GM18858 (cell line): ENCODE results near the gene CCDC159.
A peak's percentile ranks its signal among the peaks of the same experiment; 100 is the strongest.
"Not testable (repeated sequence)": the region's sequence is repeated elsewhere in the genome, so short reads cannot be mapped to it uniquely, and the experiment has no call there.

Experiments
- ATAC-seq: cut with Tn5 transposase; IDR thresholded peaks from one replicate; pipeline ENCODE4 v1.9.1; 2021; ENCODE audit not compliant: unreplicated experiment

CCDC159 gene, protein sequence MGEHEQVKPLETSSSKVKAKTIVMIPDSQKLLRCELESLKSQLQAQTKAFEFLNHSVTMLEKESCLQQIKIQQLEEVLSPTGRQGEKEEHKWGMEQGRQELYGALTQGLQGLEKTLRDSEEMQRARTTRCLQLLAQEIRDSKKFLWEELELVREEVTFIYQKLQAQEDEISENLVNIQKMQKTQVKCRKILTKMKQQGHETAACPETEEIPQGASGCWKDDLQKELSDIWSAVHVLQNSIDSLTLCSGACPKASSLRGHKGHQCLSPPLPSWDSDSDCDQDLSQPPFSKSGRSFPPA

DNA sequence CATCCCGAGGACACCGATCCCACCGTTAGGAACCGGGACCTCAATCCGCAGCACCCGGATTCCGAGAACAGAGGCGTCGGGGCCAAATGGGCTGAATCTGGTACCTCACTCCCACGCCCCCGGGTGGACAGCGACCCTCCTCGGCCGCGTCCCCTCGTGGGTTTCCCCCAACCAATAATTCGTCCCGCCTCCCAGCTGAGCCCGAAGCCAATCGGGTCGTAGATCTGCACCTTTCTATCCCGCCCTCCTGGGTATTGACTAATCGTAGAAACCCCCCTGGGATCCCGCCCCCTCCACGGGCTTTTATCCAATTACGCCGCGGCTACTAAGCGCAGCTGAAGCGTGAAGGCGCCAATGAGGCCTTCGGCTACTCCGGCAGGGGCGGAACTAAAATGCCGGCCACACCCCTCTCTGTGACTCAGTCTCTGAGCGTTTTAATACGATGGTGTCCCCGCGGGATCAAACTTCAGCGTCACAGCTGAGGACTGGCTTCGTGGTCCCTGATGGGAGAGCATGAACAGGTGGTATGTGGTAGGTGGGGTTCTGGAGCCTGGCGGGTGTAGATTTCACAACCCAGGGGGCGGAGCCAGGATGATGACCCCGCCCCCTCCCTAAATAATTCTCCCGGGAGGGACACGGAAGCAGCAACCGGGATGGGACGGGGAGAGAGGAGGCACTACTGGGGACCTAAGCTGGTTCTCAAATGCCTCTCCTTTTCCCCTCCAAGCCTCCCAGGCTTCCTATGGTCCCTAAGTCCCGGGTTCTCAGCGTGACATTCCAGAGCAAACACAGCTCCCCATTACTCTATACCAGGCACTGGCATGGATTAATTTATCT, at the start of gene CCDC159, which contains the start of gene TMEM205:
Gene CCDC159 (plus strand): TSS at position 416 of the 837 bp plus-strand sequence. CDS start 88 bp downstream, at position 504.
Gene TMEM205 (minus strand): TSS at position 165 of the 837 bp plus-strand sequence. CDS start 649 bp downstream, outside the sequence.
- ATAC-seq, result peak; percentile 76

DNA sequence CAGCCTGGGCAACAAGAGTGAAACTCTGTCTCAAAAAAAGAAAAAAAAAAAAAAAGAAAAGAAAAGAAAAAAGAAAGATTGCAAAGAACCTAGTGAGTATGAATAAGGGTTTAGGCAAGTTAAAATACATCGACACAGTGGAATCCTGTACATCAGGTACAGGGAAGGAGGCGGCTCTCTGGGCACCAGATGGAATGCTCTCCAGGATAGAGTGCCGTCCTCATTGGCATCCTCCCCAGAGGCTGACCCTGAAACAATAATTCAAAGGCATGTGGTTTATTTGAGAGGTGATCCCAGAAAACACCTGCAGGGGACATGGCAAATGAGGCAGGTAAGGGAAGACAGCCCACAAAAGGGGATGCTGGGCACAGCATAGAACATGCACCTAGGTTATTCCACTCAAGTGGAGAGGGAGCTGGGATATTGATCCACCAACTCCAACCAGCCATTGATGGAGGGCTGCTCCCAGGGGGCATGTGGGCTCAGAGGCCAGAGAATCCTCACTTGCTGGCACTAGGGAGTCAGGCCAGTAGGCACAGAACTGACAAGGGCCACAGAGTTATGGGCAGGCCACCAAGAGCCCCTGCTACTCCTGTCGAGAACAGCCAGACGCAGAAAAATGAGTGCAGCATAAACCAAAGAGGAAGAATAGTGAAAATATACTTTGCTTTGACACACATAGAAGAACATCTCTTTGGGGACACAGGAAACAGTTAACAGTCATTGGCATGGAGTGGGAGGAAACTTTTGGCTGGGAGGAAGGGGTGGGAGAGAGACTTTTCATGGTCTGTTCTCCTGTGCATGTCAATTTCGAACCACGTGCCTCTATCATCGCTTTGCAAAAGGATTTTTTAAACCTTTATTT, 46.1 kb upstream of the CCDC159 start:
- ATAC-seq, result no peak

DNA sequence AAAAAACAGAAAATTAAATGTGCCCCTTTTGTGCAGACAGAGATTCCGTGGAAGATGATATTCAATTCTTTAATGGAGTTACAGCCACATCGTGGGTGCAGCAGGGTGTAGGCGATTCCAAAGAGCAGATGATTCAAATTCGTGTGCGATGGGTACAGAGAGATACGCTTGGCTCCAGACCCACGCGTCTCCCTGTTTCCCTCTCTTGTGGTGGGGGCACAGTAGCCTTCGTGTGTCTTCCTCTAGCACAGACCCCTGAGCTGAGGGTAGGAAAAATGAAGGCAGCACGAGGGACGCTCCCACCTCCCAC, 45.6 kb upstream of the CCDC159 start:
- ATAC-seq, result no peak

DNA sequence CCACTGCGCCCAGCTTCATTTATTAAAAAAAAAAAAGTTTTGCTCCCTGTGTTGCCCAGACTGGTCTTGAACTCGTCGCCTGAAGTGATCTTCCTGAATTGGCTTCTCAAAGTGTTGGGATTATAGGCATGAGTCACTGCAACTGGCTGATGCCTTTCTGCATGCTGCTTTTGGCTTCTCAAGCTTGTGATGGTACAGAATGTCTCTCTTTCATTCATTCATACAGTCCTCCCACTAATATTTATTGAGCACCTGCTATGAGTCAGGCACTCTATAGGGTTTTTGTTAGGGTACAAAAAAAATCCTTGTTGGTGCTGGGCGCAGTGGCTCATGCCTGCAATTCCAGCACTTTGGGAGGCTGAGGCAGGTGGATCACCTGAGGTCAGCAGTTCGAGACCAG, 41.4 kb upstream of the CCDC159 start:
- ATAC-seq, result no peak

DNA sequence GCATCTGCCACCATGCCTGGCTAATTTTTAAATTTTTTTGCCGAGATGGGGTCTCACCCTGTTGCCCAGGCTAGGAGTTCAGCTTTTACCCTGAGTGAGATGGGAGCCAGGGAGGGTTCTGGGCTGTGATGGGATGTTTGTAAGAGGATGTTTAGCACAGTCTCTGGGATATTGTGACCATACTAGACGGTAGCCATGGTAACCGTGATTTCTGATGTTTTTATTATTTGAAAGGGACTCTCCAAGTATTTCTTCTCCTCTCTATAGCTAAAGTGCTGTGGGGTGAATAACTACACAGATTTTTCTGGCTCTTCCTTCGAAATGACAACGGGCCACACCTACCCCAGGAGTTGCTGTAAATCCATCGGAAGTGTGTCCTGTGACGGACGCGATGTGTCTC, 40.0 kb upstream of the CCDC159 start:
- ATAC-seq, result no peak

DNA sequence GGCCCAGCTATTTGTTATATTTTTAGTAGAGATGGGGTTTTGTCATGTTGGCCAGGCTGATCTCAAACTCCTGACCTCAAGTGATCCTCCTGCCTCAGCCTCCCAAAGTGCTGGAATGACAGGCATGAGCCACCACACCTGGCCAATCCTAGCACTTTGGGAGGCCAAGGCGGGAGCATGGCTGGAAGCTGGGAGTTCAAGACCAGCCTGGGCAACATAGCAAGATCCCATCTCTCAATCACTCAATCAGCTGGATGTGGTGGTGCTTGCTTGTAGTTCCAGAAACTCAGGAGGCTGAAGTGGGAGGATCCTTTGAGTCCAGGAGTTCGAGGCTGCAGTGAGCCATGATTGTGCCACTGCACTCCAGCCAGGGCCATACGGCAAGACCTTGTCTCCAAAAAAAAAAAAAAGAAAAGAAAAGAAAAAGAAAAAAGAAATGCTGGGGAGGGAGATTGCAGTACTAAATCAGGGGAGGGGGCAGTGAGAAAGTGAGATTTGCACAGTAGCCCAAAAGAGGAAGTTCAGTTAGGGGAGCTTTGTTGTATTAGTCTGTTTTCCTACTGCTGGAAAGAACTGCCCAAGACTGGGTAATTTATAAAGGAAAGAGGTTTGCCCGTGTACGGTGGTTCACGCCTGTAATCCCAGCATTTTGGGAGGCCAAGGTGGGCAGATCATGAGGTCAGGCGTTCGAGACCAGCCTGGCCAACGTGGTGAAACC, 25.9 kb upstream of the CCDC159 start:
- not testable (repeated sequence) for ATAC-seq

DNA sequence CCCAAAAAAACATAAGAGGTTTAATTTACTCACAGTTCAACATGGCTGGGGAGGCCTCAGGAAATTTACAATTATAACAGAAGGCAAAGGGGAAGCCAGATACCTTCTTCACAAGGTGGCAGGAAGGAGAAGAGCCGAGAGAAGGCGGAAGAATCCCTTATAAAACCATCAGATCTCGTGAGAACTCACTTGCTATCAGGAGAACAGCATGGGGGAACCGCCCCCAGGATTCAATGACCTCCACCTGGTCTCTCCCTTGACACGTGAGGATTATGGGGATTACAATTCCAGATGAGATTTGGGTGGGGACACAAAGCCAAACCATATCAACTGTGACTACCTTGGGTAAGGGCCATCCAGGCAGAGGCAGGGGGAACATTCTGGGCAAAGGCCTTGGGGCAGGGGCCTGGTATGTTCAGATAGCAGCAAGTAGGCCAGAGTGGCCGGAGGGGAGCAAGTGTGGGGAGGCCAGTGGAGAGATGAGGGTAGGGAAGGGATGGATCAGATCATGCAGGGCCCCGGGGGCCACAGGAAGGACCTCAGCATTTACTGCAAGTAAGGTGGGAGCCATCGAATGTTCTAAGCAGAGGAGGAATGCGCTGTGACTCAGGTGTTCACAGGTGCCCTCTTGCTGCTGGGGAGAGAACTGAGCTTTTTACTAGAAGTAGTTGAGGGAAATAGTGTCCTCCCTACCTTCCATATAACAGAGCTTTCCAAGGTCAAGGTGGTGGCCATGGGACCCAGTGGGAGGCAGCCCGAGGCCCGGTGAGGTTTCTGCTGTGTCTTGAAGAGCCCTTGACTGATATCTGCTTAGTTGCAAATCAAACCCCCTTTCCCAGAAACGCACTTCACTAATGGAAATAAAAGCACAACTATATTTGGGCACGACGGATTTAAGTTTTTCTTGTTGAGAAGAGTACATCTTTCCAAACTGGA, 24.9 kb upstream of the CCDC159 start:
- no peak for ATAC-seq

DNA sequence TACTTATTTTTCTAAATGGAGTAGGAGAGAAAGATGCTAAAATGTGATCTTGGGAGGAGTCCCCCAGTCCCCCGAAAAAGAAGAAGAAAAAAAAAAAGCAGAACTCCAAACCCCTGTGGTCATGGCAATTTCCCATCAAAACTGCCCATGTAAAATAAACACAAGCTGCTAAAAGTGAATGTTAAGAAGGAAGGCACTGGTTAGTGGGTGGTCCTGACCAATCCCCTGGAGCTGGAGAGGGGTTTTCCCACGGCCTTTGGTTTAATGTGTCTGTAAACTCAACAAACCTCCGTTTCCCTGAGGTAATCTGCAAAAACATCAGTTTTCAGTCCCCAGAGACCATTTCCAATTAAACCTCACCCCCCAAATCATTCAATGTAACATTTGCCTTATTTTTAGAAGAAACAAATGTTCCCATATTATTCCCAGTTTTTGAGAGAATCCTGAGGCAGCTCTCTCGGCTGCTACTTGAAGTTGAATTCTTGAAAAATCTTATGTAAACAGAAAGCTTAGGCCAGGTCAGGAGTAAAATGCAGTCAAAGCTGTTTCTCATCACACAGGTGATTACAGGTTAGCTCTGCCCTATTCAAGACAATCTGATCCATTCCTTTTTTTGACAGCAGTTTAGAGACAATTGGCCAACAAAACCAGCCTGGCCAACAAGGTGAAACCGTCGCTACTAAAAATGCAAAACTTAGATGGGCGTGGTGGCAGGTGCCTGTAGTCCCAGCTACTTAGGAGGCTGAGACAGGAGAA, 23.9 kb upstream of the CCDC159 start:
- ATAC-seq, result no peak

DNA sequence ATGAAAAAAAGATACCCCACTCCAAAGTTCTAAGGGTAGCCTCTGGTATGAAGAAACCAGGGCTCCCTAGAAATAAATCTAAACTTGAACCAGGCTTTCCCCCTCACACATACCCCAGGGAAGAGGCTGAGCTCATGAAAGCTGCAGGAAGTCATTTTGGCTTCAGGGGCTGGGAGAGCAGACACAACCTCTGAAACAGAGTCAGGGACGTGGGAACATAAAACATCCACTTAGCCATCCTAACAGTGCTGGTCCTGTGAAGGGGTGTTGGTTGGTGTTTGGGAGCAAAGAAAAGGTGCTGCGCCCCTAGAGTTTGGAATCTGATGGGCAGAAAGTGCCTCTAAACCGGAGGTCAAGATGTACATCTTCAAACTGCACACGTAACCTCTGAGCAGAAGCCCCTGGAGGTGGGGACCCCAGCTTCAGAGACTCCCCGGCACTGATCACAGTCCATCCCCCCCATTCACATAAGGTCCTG, 22.7 kb upstream of the CCDC159 start:
- ATAC-seq, result no peak

DNA sequence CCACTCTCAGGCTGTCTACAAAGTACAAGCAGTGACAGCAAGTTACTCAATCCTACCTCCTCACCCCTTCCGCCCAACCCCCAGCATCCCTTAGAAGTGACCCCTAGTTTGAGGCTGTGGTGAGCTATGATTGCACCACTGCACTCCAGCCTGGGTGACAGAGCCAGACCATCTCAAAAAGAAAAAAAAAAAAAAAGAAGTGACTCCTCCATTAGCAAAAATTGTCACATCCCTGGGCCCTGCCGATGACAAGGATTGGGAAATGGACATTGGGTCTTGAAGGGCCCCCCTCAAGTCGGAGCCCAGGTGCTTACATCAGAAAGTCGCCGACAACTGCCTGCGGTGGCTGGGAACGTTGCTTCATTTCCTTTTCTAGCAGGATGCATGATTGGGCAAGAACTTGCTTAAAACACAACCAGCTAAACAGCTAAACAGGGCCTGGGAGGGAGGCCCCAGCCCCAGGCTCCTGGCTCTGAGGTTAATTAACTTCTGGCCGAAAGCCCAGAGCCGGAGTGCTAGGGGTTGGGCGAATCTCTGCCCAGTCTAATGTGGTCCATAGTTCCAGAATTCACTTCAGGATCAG, 22.1 kb upstream of the CCDC159 start:
- no peak for ATAC-seq

DNA sequence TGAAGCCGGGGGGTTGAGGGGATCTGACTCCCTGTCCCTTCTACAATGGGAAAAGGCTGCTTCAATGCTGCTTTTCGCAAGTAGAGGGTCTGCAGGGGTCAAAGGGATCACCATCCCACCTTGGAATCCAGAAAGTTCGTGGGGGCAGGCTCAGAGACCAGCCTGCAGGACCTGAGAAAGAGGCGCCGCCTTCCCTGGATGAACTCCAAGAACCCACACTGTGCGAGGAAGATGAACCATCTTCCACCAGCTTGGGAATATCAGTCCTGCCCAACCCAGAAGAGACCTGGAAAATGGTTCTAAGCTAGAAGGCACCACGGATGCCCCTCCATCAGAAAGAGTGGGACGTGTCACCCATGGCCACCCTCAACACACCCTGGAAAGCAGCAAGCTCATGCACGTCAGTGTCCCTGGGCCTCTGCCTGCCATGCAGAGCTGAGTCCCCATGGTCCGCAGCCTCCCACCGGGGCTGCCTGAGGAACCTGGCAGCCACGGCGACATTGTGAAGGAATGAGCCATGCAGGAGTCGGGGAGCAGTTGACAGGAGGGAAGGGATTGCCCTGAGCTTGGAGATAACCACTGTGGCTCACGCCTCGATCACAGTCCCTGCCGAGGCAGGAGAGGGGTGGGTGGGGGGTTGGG, 21.4 kb upstream of the CCDC159 start:
- ATAC-seq, result no peak

DNA sequence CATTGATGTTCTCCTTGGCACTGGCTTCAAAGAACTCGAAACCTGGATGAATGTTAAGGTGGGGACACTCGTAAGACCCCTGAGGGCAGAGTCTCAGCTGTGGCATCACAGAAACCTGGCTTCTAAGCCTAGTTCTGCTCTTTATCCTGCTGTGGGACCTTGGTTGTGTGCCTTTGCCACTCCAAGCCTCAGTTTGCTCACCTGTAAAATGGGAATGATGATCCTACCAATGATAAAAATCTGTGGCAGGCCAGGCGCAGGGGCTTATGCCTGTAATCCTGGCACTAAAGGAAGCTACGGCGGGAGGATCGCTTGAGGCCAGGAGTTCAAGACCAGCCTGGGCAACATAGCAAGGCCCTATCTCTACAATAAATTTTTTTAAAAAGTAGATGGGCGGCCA, 20.8 kb upstream of the CCDC159 start:
- ATAC-seq, result no peak

DNA sequence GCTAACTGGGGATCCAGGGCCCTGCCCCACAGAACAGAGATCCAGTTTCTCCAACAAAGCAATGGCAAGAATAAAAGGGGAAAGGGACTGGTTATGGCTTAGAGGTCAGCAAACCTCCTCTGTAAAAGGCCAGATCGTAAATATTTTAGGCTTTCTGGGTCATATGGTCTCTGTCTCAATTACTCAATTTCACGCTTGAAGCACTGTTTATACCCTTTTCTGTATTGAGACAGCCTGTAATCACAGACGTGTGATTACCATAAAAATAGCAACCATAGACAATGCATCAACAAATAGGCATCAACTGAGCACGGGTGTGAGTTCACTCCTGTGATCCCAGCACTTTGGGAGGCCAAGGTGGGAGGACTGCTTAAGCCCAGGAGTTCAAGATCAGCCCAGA, 16.2 kb upstream of the CCDC159 start:
- ATAC-seq, result no peak

DNA sequence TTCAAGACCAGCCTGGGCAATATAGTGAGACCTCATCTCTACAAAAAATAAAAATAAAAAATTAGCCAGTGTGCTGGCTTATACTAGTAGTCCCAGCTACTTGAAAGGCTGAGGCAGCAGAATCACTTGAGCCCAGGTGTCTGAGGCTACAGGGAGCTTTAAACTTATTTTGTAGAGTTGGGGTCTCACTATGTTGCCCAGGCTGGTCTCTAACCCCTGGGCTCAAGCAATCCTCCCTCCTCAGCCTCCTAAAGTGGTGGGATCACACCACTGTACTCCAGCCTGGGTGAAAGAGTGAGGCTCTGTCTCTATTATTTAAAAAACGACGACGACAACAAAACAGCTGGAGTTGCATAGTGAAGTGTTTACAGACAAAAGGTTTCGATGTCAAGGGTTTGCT, 14.8 kb upstream of the CCDC159 start:
- ATAC-seq, result no peak

DNA sequence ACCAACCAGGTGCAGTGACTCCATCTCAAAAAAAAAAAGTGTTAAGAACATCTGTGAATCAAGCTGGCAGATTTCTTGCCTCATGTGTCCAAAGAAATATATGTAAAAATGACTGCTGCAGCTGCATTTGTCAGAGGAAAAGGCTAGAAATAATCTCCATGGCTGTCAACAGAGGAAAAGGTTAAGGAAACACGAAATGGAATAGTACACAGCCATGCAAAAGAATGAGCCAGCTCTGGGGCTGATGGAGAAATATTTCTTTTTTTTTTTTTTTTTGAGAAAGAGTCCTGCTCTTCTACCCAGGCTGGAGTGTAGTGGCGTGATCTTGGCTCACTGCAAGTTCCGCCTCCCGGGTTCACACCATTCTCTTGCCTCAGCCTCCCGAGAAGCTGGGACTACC, 13.5 kb upstream of the CCDC159 start:
- no peak for ATAC-seq

DNA sequence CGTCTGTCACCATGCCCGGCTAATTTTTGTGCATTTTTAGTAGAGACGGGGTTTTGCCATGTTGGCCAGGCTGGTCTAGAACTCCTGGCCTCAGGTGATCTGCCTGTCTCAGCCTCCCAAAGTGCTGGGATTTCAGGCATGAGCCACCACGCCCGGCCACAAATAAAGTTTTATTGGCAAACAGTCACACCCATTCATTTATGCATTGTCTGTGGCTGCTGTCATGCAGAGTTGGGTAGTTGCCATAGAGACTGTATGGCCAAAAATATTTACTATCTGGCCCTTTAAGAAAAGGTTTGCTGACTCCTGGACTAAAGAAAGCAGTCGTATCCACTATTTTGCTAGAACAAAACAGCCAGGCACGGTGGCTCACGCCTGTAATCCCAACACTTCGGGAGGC, 12.5 kb upstream of the CCDC159 start:
- not testable (repeated sequence) for ATAC-seq

DNA sequence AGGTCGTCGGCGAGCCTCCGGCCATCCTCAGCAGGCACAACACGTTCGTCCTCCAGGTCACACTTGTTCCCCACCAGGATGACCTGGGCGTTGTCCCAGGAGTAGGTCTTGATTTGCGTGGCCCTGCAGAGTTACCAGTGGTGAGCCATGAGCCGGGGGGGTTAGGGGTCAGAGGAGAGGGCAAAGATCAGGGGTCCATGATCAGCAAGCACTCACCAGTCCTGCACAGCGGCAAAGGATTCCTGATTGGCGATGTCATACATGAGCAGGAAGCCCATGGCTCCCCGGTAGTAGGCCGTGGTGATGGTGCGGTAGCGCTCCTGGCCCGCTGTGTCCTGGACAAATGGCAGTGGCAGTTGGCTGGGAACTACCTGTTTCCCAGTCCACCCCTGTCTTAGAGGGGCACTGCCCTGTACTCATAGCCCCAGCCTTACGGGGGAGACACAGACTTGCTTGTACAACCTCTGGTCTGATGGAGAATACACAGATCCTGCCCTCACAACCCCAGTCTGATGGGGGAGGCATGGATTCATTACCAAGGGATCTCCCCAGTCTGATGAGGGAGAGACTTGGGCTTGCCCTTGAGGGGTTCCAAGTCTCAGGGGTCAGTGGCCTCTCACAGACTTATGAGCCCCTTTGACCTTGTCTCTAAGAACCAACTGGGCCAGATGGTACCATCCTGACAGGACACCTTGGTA, 10.7 kb upstream of the CCDC159 start:
- ATAC-seq, result no peak
